NCI-H345 treated with DMSO at 0.1 percent for 48 hours (cell line): ENCODE measurements around the gene ARNT2.
A peak's percentile ranks its signal among the peaks of the same experiment; 100 is the strongest.

ENCODE experiments used
- DNase-seq: peaks from one replicate; lab custom pipeline; 2025; ENCODE audit not compliant: unreplicated experiment; lab: John Stamatoyannopoulos, UW

ARNT2 gene

DNA sequence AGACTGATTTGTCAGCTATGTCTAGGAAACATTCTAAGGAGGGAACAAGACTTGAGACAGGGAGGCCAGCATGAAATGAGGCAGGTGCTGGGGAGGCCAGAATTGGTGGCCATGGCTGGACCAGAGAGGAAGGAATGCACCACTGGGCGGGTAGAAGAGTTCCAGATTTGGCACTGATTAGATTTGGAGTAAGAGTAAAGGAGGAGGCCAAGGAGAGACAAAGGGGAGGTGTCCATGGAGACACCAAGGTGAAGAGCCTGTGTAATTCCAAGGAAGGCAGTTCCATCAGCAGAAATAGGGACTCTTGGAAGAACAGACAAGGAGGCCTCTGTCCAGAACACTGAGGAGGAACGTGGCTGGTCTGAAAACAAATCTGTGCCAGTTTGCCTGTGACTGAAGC, 1.8 kb downstream of the ARNT2 start:
- DNase-seq: no peak

GRCh38 chr15:80411788-80412288, 7.7 kb downstream of the ARNT2 start:
- no peak for DNase-seq

- DNase-seq: no peak
Observed at GRCh38 chr15:80414546-80415357, 10.6 kb downstream of the ARNT2 start.

DNA sequence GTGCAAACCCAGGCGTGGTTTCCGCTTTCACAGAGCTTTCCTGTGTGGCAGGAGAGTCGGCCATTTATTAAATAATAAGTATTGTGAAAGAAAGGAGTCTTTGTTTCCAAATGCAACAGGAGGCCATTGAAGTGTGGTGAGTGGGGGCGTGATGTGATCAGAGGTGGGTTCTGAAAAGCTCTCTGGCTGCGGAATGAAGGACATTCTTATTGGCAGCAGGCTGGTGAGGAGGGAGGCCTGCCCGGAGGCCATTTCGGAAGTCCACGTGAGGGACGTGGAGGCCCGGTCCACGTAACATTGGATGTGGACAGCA, 11.1 kb downstream of the ARNT2 start:
- DNase-seq: no peak

DNA sequence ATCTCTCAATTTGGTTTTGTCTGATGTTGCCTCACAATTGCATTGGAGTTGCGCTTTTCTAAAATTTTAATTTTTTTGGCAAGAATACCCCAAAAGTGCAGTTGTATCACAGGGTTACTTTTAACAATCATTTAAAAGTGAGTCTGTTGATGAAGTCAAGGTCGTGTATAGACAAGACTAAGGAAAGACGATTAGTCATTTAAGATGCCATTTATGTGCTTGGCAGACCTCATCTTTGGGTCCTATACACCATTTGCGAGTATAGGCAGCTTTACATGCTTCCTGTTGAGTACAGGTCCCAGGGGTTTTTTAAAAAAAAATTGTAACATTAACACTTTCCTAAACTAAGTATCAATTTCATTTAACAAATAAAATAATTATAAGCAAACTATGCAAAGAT, 12.5 kb downstream of the ARNT2 start:
- no peak for DNase-seq

- DNase-seq: no peak
Observed at GRCh38 chr15:80418892-80419537, 14.8 kb downstream of the ARNT2 start.

DNA sequence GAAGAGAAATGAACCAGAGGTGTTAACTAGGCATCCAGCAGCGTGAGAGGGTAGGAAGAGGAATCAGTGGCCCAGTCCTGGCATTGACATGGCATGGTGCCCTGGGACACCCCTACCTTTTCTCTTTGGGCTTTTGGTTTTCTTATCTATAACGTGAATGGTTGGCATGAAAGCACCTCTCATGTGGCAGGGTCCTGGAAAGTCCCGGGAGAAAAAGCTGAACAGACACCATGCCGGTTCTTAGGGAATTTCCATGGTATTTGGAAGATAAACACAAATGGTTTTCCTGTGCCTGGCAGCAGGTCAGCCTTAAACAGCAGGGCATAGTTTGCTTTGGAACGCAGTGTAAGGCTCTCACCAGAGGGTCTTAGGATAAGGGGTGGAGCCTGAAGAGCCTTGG, 15.4 kb downstream of the ARNT2 start:
- DNase-seq: no peak

- no peak for DNase-seq
Observed at GRCh38 chr15:80420658-80421057, 16.5 kb downstream of the ARNT2 start.

DNA sequence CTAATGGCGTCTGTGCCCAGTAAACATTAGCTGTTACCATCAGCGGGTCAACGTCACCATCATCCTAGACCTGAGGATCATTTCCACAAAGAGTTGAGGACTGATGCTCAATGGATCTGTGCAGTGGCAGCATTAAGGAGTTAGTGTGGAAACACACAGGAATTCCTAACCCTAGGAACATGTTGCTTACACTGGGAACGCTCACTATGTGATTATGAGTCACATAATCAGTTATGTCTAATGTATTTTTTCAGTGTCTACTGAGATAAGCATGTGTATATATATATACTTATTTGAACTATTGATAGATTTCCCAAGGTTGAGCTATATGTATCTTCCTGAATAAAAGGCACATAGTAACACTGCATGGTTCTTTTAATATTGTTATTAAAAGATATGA, 19.0 kb downstream of the ARNT2 start:
- DNase-seq: no peak

DNA sequence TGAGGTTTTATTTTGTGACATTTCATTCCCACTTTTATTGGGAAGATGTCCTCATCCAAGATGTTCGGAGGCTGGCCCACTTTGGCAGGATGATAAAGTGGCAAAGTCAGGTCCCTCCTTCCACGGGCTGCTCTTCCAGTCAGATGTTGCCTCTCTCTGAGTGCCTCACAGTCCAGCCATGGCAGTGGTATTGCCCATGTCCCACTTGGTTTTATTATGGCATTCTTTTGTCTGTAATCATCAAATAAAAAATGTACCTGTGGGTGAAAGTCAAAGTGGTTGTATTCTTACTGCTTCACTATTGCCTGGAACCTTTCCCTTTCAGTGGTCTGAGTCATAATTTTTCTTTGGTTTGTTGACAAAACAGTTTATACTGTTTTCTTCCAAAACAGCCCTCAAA, 20.2 kb downstream of the ARNT2 start:
- no peak for DNase-seq

- DNase-seq: no peak
Observed at GRCh38 chr15:80426316-80426715, 22.1 kb downstream of the ARNT2 start.

GRCh38 chr15:80429964-80430363, 25.8 kb downstream of the ARNT2 start:
- DNase-seq: no peak

DNA sequence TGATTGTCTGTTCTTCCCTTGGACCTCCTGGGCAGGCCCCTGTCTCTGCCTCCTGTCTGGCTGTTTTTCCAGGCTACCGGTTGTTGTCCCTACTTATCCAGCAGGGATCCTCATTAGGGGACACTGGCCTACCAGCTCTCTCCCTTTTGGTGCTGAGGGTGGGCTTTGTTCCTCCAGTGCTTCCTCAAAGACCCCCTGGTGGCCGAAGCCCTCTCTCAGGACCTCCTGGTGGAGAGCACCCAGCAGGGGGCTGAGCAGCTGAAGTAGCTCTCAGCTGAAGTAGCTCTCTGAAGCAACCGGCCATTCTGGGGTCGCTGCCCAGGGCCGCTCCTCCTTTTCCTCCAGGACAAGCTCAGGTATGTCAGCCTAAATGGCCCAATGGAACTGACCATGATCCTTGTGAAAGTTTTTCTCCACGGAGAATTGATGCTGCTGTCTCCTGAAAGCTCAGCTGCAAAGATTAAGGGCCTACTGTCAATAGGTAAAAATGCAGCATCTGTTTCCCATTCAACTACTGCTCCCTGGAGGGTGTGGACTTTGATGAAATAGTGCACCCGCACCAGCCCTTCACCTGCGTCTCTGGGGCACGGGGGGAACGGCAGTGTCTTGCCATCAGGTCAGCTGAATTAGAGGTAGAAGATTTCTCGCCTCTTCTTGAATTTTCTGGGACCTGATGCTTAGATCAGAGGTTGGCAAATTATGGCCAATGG, 27.6 kb downstream of the ARNT2 start:
- peak; percentile 50 for DNase-seq

GRCh38 chr15:80432345-80432702, 28.1 kb downstream of the ARNT2 start:
- DNase-seq: no peak

DNA sequence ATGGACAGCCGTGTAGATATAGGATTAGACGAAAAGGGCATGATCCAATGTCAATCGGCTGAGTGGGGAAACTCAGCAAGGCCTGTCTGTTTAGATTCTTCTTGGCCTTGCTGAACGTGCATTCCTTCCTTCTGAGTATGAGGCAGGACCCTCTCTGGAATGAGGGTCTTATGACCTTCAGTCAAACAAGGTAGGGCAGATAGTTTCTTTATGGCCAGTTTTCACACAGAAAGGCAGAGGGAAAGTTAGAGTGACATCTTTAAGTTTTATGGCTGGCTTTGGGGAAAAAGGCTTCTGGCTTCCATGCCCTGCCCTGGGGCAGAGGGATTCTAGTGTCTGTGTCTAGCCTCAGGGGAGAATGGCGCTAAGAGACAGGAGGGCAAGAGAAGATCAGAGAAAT, 29.7 kb downstream of the ARNT2 start:
- DNase-seq: no peak

DNA sequence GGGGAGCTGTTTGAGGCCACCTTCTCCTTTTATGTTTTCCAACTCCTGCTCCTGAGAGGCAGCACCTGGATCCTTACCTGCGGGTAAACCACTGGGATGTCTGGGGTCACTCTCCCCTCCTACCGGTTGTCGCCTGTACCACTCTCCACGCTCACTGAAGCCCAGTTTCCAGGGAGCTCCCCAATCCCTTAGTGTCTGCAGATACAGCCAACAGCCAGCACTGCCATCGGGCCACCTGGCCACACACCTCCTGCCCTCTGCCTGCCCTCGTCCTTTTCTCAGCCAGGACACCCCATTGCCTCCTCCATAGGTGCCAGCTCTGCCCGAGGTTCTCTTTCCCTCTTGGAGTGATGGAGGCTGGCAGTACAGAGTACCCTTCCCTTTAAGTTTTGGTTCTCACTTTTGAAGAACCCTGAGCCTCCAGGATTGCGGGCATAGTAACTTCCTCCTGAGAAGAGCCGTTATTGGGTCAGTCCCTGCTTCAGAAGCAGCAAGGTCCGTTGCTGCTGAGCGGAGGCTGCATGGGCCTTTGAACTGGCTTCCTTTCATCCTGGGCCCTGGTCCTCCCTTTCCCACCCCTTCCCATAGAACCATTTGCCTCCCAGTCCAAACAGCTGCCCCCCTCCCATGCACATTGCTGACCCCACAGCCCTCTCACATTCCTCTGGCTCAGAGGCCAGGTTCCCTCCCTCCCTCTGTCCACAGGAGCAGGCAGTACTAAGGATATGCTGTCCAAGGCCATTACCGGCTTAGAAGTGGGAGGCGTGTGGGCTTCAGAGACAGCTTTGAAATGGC, 30.9 kb downstream of the ARNT2 start:
- no peak for DNase-seq

DNA sequence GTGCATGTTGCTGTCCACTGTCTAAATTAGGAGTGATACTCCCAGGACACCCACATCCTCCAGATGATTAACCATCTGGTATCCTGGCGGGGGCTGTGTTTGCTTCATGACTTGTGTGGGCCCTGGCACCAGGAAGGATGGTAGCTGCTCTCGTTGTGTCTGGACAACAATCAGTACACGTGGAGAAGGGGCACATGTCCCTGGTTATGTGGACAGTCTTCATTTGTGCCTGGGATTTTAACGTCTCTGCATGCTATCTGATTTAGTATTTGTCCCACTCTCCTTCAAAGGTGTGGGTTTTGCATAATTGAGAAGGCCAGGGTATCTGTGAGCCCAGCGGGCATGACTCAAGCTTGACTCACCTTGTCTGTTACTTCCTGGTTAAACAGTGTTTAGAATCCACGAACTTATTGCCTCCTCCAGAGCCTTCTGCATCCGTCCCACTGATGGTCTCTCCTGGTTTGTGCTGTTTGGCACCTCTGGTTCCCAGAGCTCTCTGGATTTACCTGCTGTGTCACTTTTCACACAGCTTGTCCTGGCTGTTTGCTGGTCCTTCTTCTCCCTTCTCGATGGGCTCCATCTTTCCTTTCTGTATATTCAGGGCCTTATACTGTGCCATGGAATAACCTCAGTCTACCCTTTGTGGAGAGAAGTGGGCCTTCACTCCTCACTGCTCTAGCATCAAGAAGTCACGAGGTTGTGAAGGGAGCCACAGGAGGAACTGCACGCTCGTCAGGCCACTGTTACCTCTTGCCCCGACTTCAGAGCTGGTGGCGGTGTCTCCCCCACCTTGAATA, 32.5 kb downstream of the ARNT2 start:
- DNase-seq: no peak

- DNase-seq: no peak
Observed at GRCh38 chr15:80437334-80437891, 33.2 kb downstream of the ARNT2 start.

- no peak for DNase-seq
Observed at GRCh38 chr15:80439140-80439539, 35.0 kb downstream of the ARNT2 start.

GRCh38 chr15:80440024-80440423, 35.8 kb downstream of the ARNT2 start:
- no peak for DNase-seq
